HPDE6-E6E7 (cell line): ENCODE data around the gene ADAMTSL3.

Experiments
- DNase-seq: peaks from one replicate; pipeline ENCODE4 v3.0.0; 2011; ENCODE audit warnings: missing footprints; ENCODE audit errors: extremely low spot score

The ADAMTSL3 gene

DNA sequence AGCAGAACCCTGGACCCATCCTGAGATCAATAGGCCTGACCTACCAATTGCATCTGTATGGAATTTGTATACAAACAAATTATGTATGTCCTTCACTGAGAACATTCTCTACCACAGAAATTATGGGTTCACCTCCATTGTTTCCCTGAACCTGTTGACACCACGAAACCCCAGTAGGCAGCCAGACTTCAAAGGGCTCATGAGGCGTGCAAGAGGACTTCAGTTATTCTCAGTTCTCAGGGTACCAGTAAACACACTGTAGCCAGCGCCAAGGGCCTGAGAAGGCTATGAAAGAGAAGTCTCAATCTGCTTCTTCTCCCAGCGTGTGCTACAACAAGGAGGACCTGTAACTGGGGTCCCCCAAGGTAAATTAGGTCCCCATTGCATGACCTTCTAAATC, 326.7 kb downstream of the ADAMTSL3 start:
- DNase-seq: no peak

DNA sequence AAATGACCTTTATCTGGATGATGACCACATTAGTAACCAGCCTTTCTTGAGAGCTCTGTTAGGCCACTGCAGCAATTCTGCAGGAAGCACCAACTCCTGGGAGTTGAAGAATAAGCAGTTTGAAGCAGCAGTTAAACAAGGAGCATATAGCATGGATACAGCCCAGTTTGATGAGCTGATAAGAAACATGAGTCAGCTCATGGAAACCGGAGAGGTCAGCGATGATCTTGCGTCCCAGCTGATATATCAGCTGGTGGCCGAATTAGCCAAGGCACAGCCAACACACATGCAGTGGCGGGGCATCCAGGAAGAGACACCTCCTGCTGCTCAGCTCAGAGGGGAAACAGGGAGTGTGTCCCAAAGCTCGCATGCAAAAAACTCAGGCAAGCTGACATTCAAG, 328.8 kb downstream of the ADAMTSL3 start:
- no peak for DNase-seq

- no peak for DNase-seq
These were observed 329.9 kb downstream of the ADAMTSL3 start for GRCh38 chr15:83983634-83984458.

DNA sequence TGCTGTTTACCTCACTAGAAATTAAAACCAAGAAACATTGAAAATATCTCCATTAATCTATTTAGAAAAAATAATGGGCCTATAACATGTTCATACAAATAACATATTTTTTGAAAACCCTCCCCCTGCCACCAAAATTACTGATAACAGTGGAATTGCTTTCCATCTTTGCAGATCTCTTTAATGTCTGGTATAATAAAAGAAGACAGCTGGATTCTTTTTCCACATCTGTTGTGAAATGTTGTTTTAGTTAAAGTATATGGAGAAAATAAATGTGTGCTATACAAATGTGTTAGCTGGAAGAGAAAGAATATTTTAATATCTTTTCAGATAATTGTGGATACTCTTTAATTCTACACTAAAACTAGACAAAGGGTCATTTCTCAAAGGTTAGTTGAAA, 330.7 kb downstream of the ADAMTSL3 start:
- no peak for DNase-seq

- no peak for DNase-seq
These were observed 337.2 kb downstream of the ADAMTSL3 start for GRCh38 chr15:83991163-83991562.

DNA sequence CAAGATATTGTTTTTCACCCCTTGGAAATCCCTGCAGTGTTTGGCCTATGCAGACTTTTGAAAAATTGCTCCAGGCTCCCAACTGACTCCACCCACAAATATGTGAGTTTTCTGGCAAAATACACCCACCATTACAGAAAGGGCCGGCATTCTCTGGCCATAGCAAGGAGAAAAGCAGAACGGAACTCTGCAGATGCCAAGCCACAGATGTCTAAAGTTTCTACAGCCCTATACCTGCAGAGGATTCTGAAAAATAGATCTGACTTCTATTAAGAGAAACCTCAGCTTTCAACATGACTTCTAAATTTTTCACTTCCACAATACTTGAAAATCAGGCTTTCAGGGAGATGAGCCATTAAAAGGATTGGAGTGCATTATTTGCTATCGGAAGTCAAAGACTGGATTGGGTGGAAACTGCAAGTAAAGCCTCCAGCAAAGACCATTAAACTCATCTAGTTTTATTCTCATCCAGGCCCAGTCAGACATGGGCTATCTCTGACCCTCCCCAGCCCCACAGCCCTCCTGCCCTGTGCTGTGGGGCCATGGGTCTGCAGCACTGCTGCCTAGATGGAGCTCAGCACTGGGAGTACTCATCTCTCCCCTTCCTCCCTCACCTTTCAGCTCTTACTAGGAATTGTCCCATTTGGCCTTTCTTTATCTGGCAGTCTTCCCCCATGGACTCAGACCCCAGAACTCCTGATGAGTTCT, 338.6 kb downstream of the ADAMTSL3 start:
- DNase-seq: no peak

DNA sequence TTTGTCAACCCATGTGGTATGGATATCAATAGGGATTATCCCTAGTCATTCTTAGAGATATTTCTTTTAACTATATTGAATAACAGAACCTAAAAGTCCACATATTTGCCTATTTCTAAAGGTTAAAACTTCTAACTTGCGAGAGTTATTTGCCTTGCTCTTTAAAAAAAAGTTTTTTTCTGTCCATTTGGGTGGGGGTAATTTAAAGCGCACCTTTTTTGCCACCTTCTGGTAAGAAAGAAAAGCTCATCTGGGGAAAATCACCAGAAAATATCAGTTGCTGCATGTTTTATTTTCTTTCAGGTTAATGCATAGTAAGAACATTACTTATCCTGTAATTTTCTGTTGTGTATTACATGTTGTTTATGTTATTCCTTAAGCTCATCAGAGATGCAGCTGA, 339.7 kb downstream of the ADAMTSL3 start:
- no peak for DNase-seq

GRCh38 chr15:83998486-83998885, 344.6 kb downstream of the ADAMTSL3 start:
- no peak for DNase-seq

GRCh38 chr15:83999396-84000135, 345.6 kb downstream of the ADAMTSL3 start:
- DNase-seq: no peak

DNA sequence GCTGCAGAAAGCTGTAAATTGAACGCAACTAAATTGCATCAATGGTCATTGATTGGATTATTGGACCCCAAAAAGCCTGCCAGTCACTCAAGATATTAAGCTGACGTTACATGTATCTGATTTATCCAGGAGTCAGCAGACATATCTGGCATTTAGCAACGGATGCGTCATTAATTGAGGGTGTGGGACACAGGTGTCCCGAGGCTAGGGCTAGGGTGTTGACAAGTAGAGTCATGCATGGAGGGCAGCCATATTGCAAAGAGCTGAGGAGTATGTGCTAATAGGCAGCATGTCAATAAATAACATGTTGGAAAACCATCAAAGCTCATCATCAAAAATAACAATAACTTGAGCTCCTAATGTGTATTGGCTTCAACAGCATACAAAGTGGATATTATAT, 347.1 kb downstream of the ADAMTSL3 start:
- DNase-seq: peak; percentile 57

DNA sequence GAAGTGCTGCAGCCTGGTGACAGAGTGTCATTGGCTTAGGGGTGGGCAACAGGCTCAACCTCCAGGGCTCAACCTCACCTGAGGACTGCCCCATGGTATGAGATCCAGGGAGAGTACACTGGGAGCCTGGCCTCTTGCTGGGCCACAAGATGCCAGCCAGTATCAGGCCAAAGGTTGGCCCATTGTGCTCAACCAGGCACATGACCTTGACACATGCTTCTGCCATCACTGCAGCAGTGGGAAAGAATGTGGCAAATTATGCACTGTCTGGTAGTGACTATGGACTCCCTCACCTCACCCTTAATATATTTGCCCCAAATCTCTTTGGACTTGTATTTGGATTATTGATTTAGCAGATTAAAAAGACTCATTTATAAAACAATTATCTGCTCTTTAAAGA, 347.7 kb downstream of the ADAMTSL3 start:
- DNase-seq: no peak

DNA sequence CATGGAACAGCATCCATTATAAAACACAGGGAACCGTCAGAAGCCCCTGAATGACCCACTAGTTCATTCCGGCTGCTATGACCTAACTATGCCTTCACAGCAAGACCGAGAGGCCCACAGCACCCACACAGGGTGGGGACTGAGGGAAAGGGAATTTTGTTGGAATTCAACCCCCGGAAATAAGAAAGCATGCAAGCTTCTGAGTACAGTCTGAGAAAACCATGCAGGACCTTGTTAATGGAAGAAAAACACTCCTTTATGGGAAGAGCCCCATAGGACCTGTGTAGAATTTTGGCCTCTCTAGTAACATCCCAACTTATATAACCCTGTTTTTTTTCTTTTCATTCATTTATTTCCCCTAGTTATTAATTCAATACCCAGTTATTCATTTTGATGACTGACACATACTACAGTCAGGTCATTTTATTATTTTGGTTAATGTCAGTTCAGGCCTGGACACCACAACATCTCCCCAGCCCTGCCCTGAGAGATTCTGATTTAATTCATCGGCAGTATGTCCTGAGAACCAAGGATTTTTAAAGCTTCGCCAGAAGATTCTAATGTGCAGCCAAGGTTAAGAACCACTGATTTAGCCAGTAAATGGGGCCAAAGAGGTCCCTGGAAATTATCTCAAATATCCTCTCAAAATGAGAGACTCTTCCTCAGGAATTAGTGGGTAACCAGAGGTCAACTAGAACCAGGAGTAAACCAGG, 350.0 kb downstream of the ADAMTSL3 start:
- no peak for DNase-seq

GRCh38 chr15:84006421-84006820, 352.5 kb downstream of the ADAMTSL3 start:
- no peak for DNase-seq

- no peak for DNase-seq
These were observed 355.7 kb downstream of the ADAMTSL3 start for GRCh38 chr15:84009616-84010015.

DNA sequence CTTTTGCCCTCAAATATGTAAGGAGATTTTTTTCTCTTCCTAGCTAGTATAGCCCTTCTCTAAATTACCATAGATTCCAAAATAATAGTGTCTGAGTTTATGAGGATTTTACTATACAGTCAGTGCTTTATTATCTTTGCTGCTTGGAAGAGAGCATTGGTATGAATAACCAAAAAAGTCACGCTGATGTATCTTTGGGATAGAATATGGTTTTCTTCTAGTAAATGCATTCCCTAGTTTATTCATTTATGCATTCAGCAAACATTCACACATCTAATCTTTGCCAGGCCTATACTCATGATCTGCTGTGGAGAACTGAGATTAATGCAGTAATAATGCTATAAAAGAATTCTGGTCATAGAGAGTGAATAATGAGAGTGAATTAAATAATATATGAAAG, 356.3 kb downstream of the ADAMTSL3 start:
- no peak for DNase-seq

GRCh38 chr15:84016371-84016770, 362.4 kb downstream of the ADAMTSL3 start:
- no peak for DNase-seq

- no peak for DNase-seq
These were observed 368.6 kb downstream of the ADAMTSL3 start for GRCh38 chr15:84022516-84022915.

DNA sequence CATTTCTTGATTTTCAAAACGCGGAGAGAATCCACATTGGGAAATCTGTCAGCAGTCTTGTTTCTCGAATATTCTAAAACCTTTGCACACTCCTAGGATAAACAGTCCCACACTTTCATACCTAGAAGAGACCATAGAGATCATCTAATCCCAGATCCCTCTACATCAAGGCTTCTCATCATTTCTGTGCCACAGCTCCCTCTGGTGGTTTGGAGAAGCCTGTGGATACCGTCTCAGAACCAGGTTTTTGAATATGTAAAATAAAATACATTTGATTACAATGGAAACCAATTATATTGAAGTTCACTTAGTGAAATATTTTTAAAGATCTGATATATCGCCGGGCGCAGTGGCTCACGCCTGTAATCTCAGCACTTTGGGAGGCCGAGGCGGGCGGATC, 369.7 kb downstream of the ADAMTSL3 start:
- no peak for DNase-seq

- peak; percentile 51 for DNase-seq
These were observed 380.1 kb downstream of the ADAMTSL3 start for GRCh38 chr15:84033793-84034553.

GRCh38 chr15:84034578-84035398, 380.9 kb downstream of the ADAMTSL3 start:
- DNase-seq: peak; percentile 23
